Gastroesophageal sphincter (tissue), 3 donors: ENCODE data around the gene POLK.

ENCODE experiments used
- CTCF ChIP-seq, 4 experiments: fragments of 200-600 bp in 2 of 4; fragments of 450-650 bp in 2 of 4; sonication (generic) in 1 of 4; IDR thresholded peaks; one replicate each; pipeline ENCODE4 v1.5.1; 2017 to 2019; ENCODE audit warnings: antibody characterized with exemption in 4 of 4, mild to moderate bottlenecking in 2 of 4, moderate library complexity in 2 of 4
- EP300 ChIP-seq: sonication (generic); formaldehyde crosslinking; IDR thresholded peaks from one replicate; pipeline ENCODE4 v1.6.1; 2017; ENCODE audit warnings: antibody characterized with exemption, mild to moderate bottlenecking
- POLR2A ChIP-seq, 2 donors: fragments of 450-650 bp; IDR thresholded peaks; one replicate each; pipeline ENCODE4 v1.6.1; 2017; ENCODE audit warnings: antibody characterized with exemption in 2 of 2, mild to moderate bottlenecking in 2 of 2, moderate library complexity in 1 of 2
- POLR2AphosphoS5 ChIP-seq: sonication (generic); formaldehyde crosslinking; IDR thresholded peaks from one replicate; pipeline ENCODE4 v1.6.1; 2017; ENCODE audit warnings: antibody characterized with exemption

DNA sequence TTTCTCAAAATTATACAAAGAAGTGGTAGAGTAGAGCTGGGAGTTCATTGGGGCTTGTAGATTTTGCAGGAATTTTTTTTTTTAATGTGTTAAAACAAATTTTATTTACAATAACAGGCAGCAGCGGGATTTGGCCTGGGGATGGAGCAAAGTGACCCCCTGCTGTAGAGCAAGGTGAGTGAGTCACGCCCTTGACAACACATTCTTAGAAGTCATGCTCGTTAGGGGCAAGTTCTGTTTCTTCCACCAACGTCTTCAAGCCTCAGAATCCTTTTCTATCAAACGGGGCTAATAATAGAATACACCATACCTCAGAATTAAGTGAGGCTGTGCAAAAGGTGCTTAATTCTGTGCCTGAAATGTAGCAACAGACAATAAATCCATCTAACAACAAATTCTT is 98.5 kb downstream of the POLK start:
- TF ChIP-seq CTCF (IDR thresholded peaks at IDR 0.05) (no peak), POLR2A (IDR thresholded peaks at IDR 0.05) (no peak), EP300 (no peak), POLR2AphosphoS5 (no peak)
